GM19438 (cell line): ENCODE results near the gene ABCF1.

ENCODE experiments used
- ATAC-seq: cut with Tn5 transposase; IDR thresholded peaks from one replicate; pipeline ENCODE4 v1.9.1; 2021; ENCODE audit warnings: low read depth; ENCODE audit not compliant: unreplicated experiment

Gene ABCF1

DNA sequence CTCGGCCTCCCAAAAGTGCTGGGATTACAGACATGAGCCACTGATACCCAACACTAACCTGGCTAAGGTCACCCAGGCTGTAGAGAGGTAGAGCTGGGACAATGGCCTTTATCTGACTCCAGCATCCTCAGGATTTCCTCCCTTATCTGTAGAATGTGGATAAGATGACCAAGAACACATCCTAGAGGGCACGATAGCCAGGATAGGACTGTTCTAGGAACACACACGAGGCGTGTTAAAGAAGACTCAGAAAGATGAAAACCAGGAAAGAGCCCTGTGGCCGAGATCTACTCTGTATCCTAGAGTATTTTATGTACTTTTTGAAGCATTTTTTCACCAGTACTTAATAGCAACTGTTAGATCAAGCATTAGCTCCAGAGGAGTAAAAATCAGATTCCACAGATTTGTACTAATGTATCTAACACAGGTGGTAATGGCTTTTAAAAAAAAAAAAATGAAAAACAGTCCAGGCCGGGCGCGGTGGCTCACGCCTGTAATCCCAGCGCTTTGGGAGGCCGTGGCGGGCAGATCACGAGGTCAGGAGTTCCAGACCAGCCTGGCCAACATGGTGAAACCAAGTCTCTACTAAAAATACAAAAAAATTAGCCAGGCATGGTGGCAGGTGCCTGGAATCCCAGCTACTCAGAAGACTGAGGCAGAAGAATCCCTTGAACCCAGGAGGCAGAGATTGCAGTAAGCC lies 28.5 kb downstream of the ABCF1 start:
- no peak for ATAC-seq

DNA sequence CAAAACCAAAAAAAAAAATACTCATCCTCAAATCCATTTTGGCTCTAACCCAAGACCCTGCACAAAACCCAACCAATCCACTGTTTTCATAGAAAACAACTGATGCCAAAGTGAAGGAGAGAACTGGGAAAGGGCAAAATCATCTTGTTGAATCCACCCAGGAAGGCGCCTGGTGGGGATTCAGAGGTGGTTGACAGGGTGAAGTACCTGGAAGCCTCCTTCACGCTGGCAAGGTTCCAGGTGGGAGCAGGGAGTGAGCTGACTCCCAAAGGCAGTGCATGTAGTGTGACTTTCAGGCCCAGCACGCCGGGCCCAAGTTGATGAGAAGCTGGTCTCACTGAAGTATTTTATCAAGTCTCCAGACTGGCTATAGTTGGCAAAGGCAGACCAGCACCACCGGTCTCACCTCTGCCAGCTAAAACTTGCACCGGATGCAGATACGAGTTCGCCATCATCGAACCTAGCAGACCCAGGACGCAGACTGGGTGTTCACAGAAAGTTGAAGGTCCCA lies 29.3 kb downstream of the ABCF1 start:
- ATAC-seq: no peak

DNA sequence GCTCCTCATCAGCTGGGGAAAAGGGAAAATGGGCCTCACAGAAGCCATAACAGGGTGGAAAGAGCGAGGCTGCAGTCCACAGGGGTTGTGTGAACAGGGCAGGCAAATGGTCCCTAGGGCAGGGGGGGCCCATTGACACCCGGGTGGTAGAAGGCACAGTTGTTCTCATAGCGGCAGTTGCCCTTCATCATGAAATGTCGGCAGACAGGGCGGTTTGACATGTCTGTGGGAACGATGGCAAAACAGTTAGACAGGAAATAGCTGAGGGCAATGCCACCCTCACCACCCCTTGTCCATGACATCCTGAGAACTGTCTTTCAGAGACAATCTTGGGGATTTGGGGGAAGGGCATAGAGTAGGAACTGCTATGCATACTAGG lies 30.2 kb downstream of the ABCF1 start:
- no peak for ATAC-seq

DNA sequence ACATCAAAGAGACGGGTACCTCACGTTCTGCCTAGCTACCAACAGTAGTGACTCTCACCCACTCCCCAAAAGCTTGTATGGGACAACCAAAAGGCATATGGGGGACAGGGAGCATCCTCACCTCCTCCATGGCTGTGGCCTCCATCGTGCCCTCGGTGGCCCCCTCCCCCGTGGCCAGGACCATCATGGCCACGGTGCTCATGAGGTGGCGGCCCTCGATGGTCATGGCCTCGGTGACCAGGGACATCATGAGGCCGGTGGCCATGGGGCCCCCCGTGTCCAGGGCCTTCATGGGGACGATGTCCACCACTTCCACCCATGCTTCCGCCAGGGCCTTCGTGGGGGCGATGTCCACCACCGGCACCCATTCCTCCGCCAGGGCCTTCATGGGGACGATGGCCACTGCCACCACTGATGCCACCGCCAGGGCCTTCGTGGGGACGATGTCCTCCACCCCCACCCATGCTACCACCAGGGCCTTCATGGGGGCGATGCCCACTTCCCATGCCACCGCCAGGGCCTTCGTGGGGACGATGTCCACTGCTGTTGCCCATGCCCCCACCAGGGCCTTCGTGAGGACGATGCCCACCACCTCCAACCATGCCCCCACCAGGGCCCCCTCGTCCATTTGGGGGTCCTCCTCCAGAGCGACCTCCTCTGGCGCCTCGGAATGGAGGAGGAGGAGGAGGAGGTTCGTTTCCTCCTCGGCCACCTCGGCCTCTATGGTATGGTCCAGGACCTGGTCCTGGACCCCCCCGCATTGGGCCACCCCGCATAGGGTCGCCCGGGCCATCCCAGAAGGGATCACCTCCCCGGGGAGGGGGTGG lies 30.8 kb downstream of the ABCF1 start:
- no peak for ATAC-seq

DNA sequence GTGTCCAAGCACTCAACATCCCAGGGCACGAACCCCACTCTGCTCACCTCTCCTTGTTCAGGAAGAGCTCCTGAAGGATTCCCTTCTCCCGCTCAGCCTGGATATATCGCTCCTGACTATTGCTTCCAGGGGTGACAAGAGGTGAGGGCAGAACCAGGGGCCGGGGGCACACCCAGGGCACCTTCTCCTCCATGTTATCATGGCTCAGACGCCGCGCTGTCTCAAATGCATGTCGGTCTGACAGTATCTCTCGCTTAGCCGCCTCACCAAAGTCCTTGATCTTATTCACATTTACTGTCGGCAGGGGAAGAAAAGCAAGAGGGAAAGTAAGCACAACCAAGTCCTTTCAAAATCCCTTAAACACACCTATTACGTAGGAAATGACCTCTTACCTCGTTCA lies 32.7 kb downstream of the ABCF1 start:
- no peak for ATAC-seq

DNA sequence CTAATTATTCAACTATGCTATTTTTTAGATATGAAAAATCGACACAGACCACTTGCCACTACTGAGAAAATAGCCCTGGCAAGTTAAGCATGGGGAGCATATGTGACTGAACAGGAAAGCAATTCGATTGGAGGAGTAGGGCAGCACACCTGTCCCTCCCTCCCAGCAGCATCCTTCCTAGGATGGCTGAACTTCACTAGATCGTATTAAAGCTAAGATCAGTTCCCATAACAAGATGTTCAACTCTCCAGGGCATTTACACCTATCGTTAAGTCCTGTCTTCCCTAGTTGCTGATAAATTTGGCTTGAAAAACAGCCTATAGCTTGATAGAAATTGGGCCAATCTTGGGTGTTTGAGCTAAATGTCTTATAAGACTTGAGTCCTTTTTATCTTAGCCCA lies 38.8 kb downstream of the ABCF1 start:
- no peak for ATAC-seq

DNA sequence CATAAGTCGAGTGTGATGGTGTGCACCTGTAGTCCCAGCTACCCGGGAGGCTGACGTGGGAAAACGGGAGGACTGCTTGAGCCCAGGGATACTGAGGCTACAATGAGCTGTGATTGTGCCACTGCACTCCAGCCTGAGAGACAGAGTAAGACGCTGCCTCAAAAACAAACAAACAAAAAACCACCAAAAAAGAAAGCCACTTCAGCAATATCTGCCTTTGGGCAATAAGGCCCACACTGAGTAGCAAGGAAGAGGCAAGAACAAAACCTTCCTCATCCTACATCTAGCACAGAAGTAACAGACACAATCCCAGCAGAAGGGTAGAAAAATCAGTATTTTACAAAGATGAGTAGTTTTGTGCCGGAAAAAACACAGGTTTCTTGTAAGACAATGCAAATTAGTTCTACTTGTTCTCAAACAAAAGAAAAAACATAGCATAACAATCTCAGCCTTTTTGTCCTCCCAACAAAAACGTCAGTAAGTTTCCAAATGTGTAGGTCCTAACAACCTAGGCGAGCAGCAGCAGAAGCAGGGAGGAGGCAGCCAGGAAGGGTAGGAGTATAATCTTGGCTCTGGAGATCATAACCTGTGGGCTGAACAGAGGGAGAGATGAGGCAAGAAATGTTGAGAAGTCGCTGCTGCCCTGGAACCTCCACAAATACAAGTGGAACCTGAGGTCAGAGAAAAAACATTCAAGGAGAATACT lies 40.1 kb downstream of the ABCF1 start:
- no peak for ATAC-seq

DNA sequence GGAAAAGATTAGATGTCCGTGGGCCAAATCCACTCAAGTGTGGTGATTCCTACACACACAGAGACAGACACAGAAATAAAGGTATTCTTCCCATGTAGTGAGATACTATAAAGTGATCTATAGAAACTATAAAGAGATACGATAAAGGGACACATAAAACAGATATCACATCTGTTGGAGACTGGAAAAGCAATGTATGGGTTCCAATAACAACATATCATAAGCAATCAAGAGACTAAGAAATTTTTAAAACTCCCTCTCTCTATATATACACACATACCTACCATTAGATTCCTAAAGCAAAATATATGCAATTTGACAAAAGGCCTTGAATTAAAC lies 40.6 kb downstream of the ABCF1 start:
- ATAC-seq: no peak

DNA sequence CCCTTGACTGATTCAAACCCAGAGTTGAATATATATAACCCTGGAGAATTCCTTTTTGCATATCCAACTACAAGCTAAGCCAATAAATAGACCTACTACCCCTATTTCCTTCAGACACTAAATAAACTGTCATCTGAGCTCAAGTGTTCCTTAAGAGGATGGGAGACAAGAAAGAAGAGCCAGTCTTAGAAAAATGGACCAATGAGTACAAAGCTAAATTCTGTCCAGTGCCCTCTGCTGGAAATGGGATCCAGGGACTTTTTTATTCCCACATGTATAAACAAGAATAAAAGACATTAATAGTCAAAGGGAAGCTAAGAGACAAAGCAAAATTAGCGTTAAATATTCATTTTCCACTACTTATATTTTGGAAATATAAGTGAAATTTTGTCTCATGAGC lies 41.0 kb downstream of the ABCF1 start:
- ATAC-seq: no peak

DNA sequence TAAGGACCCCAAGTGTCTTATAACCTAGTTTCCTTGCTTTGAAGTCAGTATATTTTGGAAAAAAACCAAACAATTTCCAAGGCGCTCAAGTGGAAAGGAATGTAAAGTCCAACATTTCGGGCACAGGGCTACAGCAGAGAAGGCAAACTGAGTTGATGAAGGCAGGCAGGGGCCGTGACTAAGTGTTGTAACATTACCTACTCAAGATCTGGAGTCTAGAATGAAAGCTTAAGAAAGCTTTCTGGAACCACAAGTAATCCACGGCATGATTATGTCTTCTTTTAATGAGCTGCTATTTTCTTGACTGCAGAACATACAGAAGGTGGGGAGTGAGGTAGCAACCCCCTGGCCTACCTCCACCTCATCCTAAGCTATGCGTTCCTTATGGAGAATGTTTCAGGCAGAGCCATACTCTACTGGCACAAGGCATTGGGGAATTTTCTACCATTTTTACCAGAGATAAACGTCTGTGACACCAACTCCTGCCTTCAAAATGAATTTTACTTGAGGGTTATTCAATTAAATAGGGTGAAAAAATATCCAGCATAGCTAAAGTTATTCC lies 41.5 kb downstream of the ABCF1 start:
- no peak for ATAC-seq

DNA sequence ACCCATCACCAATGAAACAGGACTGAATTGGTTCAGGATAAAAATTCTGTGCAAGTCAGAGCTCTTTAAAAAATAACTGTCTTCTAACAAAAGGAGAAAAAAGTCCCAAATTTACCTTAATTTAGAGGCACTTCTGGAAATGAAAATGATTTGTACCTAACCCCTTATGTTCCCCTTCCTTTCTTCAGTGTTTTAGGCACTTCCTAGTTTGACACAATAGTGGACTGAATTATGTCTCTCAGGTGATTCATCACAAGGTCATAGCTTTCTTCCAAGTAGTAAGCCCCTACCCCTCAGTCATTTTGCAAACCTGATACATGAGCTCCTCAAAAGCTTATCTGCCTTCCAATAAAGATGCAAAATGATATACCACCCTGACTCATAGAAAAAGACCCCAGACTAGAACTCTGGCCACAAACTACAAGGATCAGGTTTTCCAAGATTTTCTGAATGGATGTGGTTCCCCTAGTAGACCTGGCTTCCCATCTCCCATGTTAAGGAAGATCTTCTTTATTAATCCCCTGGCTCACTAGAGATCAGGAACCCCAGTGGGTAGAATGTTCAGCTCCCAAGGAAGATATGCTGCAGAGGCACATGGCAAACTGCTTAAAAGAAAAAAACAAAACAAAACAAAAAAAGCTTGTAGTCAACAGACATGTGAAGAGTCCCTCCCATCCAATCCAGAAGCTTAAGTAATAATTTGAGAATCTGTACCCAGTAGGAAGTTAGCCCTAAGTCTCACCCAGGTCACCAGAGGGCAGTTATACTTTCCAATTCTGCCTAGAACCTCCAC lies 42.2 kb downstream of the ABCF1 start:
- ATAC-seq: no peak

DNA sequence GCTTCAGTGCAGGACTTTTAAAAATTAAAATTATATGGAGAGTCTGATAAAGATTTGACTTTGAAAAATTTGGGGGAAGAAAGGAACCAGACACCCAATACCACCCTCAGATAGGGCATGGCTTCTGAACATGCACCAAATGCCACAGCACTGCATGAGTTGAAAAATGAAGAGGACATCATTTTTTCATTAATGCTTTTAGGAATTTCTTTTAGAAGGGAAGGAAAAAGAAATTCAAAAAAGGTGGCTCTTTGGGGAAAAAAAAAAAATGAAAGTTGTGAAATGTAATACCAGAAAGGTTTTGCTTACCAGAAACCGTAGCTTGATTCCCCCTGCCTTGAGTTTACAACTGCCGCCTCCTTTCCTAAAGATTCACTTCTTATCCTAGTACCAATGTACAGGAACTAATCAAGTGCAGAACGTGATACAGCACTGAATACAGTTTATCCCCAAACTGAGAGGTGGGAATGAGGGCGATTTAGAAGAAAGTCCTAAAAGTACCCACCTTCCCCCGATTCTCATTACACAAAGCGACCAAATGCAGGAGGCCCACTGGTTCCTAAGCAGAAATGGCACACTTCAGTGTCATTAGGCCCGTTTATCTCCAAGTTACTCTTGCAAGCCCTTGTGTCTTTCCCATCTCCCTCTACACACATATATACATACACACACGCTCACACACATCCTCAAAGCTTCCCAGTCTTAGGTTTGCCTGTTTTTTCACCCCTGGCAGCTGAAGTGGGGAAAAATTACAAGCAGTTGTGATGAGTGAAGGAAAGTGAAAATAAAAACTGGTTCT lies 43.0 kb downstream of the ABCF1 start:
- ATAC-seq: no peak

DNA sequence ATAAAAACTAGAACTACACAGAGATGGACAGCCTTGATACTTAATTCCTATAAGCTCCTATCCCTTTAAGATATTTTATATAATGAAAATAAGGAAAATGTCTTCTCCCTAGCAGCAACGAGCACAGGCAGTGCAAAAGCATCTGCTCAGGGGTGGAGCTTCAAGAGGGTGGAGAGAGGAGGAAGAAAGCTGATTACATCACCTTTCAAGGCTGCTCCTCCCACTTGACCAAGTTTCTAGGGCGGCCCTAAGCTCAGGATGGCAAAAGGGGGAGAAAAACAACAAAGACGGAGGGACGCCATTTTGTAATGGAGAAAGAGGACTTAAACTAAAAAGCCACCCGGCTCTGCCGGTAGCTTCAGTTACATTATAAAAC lies 43.6 kb downstream of the ABCF1 start:
- peak; percentile 41 for ATAC-seq

DNA sequence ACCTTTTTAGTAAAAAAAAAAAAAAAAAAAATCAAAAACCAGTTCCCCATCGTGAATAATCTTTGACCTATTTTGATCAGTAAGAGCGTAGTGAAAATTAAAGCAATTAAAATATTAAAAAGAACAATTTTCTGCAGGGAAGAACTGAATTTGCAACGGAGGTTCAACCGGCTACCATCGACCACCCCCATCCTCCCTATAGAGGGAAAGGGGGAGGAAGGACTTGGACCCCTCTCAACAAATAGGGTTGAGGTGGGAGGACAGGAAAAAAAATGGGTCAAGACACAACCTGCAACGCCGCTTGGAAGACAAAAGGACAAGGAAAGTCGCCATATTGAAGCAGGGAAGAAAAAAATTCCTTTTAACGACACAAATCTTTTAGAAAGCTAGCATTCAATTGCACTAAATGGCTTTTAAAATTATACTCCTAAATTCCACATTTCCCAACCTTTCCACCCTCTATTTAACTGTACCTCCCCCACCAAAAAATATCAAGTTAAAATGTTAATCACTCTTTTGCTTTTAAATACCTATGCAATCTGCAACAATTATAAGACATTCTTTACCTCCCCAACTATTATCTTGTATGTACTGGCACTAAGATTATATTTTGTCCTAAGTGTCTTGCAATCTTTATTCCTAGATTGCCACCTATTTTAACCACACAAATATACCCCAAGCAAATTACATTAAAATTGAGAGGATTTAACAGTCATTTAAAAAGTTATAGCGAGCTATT lies 44.1 kb downstream of the ABCF1 start:
- ATAC-seq: no peak

DNA sequence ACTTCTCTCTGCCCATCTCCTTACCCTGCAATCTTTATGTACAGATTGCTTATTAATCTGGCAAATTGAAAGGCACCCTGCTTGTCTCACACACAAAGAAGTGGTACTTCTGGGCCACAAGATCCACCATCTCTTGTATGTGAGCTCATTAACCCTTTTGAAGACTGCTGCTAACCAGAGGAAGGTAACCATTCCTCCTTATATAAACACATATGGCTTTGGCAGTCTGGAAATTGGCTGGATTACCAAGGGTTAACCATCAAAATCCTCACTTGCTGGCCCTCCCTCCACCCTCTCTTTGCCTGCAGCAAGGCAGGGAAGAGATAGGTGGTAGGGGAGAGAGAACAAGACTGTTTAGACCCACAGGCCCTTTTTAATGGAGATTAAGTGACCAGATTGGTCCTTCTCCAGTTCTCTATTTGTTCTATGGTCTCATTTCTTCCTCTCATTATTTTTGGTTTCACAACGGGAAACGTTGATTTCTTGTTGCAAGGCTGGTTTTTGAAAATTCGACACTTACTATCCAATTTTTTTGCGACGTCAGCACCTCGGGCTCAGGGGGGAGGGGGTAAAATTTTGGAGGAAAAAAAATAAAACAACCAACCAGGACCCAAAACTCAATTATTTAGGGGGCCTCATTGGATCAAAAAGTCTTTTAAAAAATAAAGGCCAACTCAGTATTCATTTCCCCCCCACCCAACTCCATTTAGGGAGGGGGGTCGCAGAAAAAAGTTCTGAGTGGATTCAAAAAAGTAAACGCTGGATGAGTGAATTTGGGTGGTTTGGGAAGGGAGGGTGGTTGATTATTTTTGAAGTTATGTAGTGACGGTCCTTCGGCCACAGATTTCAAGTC lies 44.9 kb downstream of the ABCF1 start:
- no peak for ATAC-seq

DNA sequence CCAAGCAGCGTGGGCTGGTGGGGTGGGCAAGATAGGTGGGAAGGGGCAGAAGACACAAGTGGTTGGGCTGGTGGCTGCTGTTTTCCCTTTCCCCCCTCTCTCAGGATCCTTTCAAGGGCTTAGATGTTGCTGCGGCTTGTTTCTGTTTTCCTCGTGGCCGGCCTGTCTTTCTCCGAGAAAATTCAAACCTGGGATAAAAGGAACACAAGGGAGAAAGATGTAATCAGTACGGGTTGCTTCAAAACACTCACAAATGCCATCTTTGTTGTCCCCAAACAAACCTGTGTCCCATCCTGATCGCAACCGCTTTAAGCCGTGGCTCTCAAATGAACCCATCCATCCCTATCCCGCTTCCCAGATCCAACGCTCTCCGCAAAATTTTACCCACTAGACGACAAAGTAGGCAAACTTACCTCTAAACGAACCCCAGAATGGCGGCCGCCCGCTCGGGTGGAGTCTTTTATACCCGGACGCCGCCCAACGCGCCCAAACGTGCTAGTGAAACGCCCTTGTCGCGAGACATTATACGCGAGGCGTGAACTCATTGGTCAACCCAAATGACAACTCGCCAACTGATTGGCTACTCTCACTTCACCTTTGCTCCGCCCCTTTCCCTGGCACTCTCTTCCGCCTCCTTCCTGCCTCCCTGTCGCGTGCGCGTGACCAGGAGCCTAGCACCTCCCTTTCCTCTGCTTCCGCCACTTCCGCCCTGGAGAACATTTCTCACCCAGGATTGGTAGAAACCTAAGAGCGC lies 45.7 kb downstream of the ABCF1 start, which contains the start of gene PPP1R10:
TSS of gene PPP1R10 (minus strand) at position 433 of the 754 bp plus-strand sequence. CDS start 7,299 bp downstream, outside the sequence.
- ATAC-seq: peak; percentile 74

DNA sequence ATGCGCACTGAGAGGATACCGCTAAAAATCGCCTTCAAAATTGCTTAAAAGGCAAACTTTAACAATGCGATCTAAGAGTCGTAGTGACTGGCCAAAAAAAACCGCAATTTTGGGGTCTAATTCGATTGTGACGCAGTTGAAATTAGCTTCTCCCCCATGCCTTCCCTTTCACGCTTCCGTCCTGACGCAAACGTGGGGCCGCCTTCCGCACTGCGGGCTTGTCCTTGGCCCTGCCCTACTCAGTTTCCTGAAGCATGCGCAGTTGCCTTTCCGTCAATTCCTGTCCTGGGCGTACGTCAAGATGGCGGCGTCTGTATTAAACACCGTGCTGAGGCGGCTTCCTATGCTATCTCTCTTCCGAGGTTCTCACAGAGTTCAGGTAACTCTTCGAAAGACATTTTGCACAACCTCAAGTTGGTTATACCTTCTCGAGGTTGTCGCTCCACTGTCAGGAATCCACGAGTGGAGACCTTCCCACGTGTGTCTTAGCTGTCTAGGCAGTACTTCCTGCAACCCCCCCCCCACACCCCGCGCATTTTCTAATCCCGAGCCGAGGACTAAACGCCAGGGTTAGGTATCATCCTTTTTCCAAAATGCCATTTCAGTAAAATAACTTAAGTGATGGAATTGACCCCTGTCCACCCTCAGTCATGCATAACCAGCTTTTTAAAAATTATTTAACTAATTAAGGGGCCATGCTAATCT lies 46.5 kb downstream of the ABCF1 start, which contains the start of gene MRPS18B:
TSS of gene MRPS18B (plus strand) at position 276 of the 705 bp plus-strand sequence. CDS start at position 302, 26 bp downstream.
- ATAC-seq: peak; percentile 68
